Lung (tissue), 12 donors: ENCODE data around the gene CCDC192. TPM values are rescaled to one million over a fixed set of nuclear protein-coding genes. Genes with fewer than 3 reads are reported as not detected.

Source experiments
- ATAC-seq: fragments of 200-7000 bp; cut with Tn5 transposase; one replicate; pipeline ENCODE4 v1.9.1; 2020; ENCODE audit warnings: moderate number of reproducible peaks; ENCODE audit not compliant: insufficient read depth, low FRiP score
- DNase-seq, 3 donors: peaks; one replicate each; pipeline ENCODE4 v3.0.0-alpha.2; 2013 to 2017
- H3K27ac ChIP-seq, 2 donors: one replicate each; pipeline ENCODE4 v1.5.1; 2013; ENCODE audit warnings: mild to moderate bottlenecking in 2 of 2, moderate library complexity in 2 of 2, control low read depth in 1 of 2, inconsistent platforms in 1 of 2, low read depth in 1 of 2, low read length in 1 of 2
- H3K27me3 ChIP-seq, 3 donors: one replicate each; pipeline ENCODE4 v1.5.1; 2013; ENCODE audit warnings: low read length in 2 of 3; ENCODE audit not compliant: control insufficient read depth in 3 of 3, insufficient read depth in 3 of 3
- H3K36me3 ChIP-seq, 4 donors: one replicate each; pipeline ENCODE4 v1.5.1; 2013; ENCODE audit warnings: low read length in 4 of 4, mild to moderate bottlenecking in 1 of 4, moderate library complexity in 1 of 4; ENCODE audit not compliant: control insufficient read depth in 4 of 4, insufficient read depth in 4 of 4
- H3K4me1 ChIP-seq, 5 donors: one replicate each; pipeline ENCODE4 v1.5.1; 2013; ENCODE audit warnings: low read length in 5 of 5, mild to moderate bottlenecking in 2 of 5, moderate library complexity in 1 of 5; ENCODE audit not compliant: control insufficient read depth in 5 of 5, insufficient read depth in 5 of 5
- H3K4me3 ChIP-seq: one replicate; pipeline ENCODE4 v1.5.1; 2013; ENCODE audit warnings: mild to moderate bottlenecking, control low read depth, moderate library complexity
- H3K9ac ChIP-seq, 2 donors: one replicate each; pipeline ENCODE4 v1.5.1; 2013; ENCODE audit warnings: low read length in 2 of 2, control low read depth in 1 of 2; ENCODE audit not compliant: insufficient read depth in 1 of 2
- H3K9me3 ChIP-seq, 4 donors: one replicate each; pipeline ENCODE4 v1.5.1; 2013; ENCODE audit warnings: low read length in 3 of 4, mild to moderate bottlenecking in 1 of 4, moderate library complexity in 1 of 4; ENCODE audit not compliant: control insufficient read depth in 4 of 4, insufficient read depth in 3 of 4
- CTCF ChIP-seq: IDR thresholded peaks from 2 replicates; pipeline ENCODE4 v1.5.1; 2012; ENCODE audit warnings: mild to moderate bottlenecking; ENCODE audit errors: control extremely low read depth, extremely low read depth
- WGBS, 2 donors: extraction: QIAGEN DNeasy Blood & Tissue Kit; methylation state at CpG; one replicate each; pipeline ENCODE4 v1.1.7; 2013; 5-methylcytosine and 5-hydroxymethylcytosine counted together
- polyA plus RNA-seq, 2 donors: library from polyadenylated mRNA; stranded (reverse); fragments of 200-250 nt; gene quantifications; one replicate each; pipeline ENCODE4 v1.2.1, GENCODE V29; 2013
- total RNA-seq, 2 donors: library from RNA; depleted of rRNA in 1 of 2; stranded (reverse); fragments of >200 nt in 1 of 2; gene quantifications; one replicate each; pipeline ENCODE4 v1.2.1, GENCODE V29; 2014 to 2021
- donor health status: control.
- donor health status: control.
- donor health status: Bipolar disorder and iron deficiency.
- donor health status: healthy.
- donor health status: DM: yes; HTN: yes; CAD: no.

The CCDC192 gene
- total and polyA plus RNA-seq, 4 donors, result 0.08 to 0.47 (median 0.40) TPM; not detected in 1

DNA sequence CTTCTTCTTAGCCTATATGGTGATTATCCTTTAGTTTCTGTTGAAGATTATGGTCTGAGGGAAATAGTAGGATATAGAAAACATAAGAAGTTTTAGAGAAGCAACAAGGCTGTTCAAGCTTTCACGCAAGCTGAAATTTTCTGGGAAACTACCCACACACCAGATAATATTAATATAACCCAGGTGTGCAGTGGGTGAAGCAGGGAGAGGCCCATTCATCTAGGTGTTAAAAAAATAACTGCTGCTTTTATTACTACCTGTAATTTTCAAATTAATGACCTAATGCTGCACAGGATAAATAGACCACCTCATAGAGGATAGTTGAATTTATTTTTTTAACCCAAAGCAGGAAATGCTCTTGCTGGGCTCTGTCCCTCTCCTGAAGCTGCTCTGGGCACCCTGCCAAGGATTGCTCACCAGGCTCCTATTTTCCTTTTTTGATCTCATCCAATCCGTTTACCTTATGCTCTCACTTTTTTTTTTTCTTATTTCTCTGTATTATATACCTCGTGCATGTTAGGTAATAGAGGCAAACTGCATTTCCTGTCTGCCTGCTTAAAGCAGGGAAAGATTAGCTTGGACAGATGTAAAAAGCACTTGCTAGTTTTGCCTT lies 256.1 kb downstream of the CCDC192 start:
- H3K4me3 ChIP-seq, result no peak overlapping the region
- no peak overlapping the region for H3K9ac ChIP-seq
- no peak for TF ChIP-seq CTCF
- no peak for ATAC-seq
- no peaks in the 10 kb centered on the region for H3K9me3 ChIP-seq
- DNase-seq, result peak; percentile 57 to 68 (median 62)
- peak overlapping the region in 1 of 2 donors; percentile 41 for H3K27ac ChIP-seq
- no peaks in the 10 kb centered on the region for H3K36me3 ChIP-seq
- 23 to 32% methylated on average over 3 of the region's 3 CpGs for WGBS, 2 donors
- H3K4me1 ChIP-seq, result peaks cover 6 to 21% (median 6%) of the 10 kb centered on the region in 5 donors
- no peaks in the 10 kb centered on the region for H3K27me3 ChIP-seq

DNA sequence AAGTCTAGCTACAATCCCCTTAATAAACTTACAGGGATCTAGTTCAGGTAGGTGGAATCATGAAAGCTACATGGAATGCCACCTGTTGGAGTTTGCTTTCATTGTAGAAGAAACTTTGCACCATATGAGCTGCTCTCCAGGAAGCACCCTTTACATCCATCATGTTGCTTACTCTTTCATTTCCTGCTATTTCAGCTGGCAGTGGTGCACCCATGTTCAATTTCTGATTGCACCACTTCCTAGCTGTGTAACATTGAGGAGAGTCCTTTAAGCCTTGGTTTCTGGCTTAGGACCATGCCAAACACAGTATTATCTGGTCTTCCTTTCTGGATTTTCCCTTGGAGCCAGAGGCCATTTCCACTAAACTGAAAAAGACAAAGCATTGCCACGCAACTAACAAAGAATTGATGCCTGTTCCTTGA lies 257.1 kb downstream of the CCDC192 start:
- peaks cover 6 to 21% (median 6%) of the 10 kb centered on the region in 5 donors for H3K4me1 ChIP-seq
- no peak overlapping the region for H3K4me3 ChIP-seq
- H3K9ac ChIP-seq, result no peak overlapping the region
- DNase-seq (no peak), ATAC-seq (no peak)
- H3K36me3 ChIP-seq, result no peaks in the 10 kb centered on the region
- no peak for TF ChIP-seq CTCF
- no peaks in the 10 kb centered on the region for H3K27me3 ChIP-seq
- peak overlapping the region; percentile 41 to 53 for H3K27ac ChIP-seq
- WGBS, 2 donors, result 70 to 78% methylated on average over 1 of the region's 1 CpG
- H3K9me3 ChIP-seq, result no peaks in the 10 kb centered on the region

DNA sequence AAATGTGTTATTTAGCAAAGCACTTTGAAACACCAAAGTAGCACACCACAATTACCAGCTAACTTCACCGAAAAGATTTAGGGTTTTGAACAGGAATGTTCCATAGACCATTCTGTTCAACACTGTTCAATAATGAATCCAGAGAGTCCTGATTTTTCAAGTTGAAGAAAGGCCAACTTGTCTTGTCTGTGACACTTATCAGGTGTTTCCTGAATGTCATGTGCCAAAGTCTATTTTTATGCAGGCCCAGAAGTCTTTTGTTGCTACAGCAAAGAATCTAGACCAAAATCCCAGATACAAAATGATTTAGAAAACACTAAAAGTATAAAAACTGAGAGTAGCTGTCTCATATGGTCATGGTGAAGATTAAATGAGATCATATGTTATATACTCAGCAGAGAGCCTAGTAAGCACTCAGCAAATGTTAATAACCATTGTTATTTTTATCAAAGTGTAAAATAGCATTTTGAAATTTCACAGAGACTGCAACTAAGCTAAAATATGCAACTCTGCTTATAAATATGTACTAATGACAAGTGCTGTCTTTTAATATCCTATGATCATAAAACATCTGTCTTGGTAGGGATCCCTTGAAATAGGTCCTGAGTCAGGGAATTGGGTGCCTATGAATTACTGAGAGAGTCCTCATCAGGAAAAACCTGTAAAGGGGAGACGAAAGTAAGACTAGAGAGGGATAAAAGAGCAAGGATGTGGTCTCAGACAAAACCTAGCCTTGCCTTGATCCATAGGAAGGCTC lies 258.0 kb downstream of the CCDC192 start:
- ATAC-seq (no peak), DNase-seq (no peak)
- Histone ChIP-seq H3K9me3 (no peaks in the 10 kb centered on the region), H3K9ac (no peak overlapping the region), H3K36me3 (no peaks in the 10 kb centered on the region), H3K27me3 (no peaks in the 10 kb centered on the region), H3K4me1 (peaks cover 6 to 21% (median 6%) of the 10 kb centered on the region in 5 donors), H3K4me3 (no peak overlapping the region), H3K27ac (peak overlapping the region; percentile 12 to 56)
- TF ChIP-seq CTCF, result no peak
- 82 to 92% methylated on average over 2 of the region's 2 CpGs for WGBS, 2 donors
